GM12874 (cell line): Measurements from ENCODE around the gene AP2S1.

Experiments used
- CTCF ChIP-seq: IDR thresholded peaks from 2 replicates; pipeline ENCODE4 v1.5.1; 2011; ENCODE audit warnings: low read depth, mild to moderate bottlenecking, control low read depth, low read length, moderate library complexity; ENCODE audit not compliant: insufficient read depth

The AP2S1 gene

GRCh38 chr19:46850228-46851203 is at the start of gene AP2S1:
Gene AP2S1, minus strand, starts transcription at chr19:46850846. Its CDS starts 80 bp downstream, at chr19:46850766.
- no peak for TF ChIP-seq CTCF

- no peak for TF ChIP-seq CTCF
Observed at GRCh38 chr19:46900341-46900740, 49.7 kb upstream of the AP2S1 start.

GRCh38 chr19:46898731-46899130 is 48.1 kb upstream of the AP2S1 start:
- TF ChIP-seq CTCF: no peak

- TF ChIP-seq CTCF: no peak
Observed at GRCh38 chr19:46896076-46896794, 45.6 kb upstream of the AP2S1 start.

- TF ChIP-seq CTCF: no peak
Observed at GRCh38 chr19:46892252-46893179, 41.9 kb upstream of the AP2S1 start.

GRCh38 chr19:46890423-46891170 is 40.0 kb upstream of the AP2S1 start:
- TF ChIP-seq CTCF: no peak
